UCSD-AML1 (cell line): ENCODE measurements around the gene RCAN2.

Experiments used
- DNase-seq: peaks from one replicate; lab custom pipeline; 2025; ENCODE audit not compliant: unreplicated experiment; lab: John Stamatoyannopoulos, UW

Gene RCAN2

DNA sequence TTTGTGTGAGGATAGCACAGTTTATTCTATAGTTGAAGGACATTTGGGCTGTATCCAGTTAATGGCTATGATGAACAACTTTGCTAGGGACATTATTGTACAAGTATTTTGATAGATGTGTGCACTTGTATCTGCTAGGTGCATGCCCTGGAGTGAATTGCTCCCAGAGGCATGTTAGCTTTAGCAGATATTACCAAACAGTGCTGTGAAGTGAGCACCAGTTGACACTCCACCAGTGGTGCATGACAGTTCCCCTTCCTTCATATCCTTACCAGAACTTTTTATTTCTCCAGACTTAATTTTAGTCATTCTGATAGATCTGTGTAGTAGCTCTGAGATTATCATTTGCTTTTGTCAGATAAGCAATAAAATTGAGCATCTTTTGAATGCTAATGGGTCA, 271.6 kb downstream of the RCAN2 start:
- no peak for DNase-seq

DNA sequence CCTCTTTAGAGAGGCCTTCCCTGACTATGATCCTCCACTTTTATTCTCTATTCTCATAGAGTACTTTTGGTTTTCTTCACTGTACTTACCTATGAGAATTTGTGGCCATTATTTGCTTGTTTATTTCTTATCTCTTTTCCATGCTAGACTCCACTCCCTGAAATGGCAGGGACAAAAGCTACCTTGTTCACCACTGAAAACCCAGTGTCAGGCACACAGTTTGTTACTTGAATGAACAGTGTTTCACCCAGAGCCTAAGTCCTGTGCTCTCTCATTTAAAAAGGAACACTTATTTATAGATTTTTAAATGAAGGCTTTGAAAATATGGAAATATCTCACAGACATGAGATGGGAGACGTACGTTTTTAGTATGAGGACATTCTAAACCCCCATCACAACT, 272.8 kb downstream of the RCAN2 start:
- DNase-seq, result no peak

DNA sequence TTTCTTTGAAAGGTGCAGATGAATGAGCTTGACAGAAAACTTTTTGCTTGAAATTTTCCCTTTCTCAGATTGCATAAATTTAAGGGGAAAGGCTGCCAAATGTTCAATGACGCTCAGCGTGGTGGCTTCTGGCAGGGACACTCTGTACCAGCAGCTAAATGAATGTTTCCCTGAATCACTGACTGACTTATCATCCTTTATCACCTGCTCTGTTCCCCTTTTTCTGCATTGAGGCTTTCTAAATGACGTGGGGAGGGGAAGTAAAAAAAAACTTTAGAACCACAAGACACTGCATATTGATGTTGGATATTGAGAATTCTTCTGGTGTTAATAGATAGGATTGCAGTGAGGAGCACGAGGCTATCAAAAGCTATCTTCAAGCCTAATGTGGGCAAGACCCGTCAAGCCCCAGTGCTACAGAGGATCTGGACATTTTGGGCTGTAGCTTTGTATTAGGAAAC, 273.5 kb downstream of the RCAN2 start:
- DNase-seq, result no peak

DNA sequence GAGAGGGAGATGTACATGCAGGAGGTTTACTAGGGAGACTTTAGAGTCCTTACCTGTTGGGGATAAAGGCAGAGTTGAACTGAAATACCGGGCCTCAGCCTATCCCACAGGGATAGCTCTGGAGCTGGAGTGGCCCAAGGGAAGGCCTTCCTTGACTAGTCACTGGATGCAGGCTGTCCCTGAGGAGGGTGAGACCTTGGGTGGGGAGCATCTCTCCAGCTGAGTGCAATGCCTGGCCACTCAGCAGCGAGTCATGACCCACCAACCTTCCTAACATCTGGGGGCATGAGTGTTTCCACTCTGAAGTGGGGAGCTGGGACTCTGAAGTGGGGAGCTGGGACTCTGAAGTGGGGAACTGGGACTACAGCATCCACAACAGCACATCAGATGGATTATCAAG, 274.4 kb downstream of the RCAN2 start:
- no peak for DNase-seq

DNA sequence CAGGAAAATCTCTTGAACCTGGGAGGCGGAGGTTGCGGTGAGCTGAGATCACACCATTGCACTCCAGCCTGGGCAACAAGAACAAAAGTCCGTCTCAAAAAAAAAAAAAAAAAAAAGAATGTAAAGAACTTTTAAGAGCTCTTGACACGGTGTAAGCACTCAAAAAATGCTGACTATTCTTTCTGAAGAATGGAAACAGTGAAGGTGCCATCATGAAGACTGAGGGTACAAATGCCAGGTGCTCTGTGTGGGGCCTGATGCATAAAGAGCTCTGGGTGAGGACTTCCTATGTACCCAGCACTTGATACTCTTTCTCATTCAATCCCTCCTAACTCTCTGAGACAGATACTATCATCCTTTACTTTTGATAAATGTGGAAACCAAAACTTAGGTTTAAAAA, 275.5 kb downstream of the RCAN2 start:
- DNase-seq, result no peak

DNA sequence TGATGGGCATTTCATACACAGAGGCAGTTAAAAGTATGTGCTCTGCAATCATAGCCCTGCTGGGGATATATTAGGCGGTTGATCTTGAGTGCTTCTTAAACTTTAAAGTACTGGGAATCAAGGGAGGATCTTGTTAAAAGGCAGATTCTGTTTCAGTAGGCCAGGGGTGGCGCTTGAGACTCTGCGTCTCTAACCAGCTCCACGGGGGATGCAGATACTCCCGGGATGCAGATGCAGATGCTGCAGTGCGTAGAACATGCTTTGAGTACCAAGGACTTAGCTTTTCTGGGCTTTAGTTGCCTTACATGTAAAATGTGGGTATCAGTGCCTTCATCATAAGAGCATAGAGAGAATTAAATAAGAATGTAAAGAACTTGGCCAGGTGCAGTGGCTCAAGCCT, 276.0 kb downstream of the RCAN2 start:
- no peak for DNase-seq

DNA sequence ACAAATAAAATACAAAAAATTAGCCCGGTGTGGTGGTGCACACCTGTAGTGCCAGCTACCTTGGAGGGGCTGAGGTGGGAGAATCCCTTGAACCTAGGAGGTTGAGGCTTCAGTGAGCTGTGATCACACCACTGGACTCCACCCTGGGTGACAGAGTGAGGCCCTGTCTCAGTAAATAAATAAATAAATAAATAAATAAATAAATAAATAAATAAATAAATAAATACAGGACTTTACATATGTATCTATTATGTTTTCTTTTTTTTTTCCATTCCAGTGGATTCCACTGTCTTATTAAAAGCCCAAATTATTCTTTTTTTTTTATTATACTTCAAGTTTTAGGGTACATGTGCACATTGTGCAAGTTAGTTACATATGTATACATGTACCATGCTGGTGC, 279.3 kb downstream of the RCAN2 start:
- no peak for DNase-seq

DNA sequence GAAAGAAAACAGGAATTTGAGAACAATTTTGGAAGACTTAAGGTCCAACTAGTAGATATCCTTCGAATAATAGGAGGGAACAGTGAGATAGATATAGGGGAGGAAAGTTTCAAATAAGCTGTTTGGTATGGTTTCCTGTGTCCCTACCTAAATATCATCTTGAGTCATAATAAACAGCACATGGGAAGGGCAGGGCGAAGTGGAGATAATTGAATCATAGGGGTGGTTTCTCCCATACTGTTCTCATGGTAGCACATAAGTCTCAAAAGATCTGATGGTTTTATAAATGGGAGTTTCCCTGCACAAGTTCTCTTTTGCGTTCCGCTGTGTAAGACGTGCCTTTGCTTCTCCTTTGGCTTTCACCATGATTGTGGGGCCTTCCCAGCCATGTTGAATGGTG, 281.0 kb downstream of the RCAN2 start:
- DNase-seq, result no peak

DNA sequence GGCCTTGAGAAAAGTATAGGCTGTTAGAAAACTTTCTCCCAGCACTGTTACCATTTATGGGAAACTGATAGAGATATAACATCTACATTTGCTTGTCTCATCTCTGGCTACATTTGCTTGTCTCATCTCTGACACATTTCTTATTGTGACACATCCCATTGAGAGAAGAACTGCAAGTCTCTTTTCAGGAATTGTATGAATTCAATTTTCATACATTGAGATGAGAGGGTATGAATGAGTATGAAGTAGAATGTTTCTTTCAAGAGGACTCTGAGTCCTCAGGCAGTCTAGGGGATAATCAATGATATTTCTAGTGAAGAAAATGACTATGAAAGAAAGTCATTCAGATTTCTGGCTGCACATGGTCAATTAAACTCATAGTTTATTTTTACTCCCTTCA, 282.9 kb downstream of the RCAN2 start:
- no peak for DNase-seq

DNA sequence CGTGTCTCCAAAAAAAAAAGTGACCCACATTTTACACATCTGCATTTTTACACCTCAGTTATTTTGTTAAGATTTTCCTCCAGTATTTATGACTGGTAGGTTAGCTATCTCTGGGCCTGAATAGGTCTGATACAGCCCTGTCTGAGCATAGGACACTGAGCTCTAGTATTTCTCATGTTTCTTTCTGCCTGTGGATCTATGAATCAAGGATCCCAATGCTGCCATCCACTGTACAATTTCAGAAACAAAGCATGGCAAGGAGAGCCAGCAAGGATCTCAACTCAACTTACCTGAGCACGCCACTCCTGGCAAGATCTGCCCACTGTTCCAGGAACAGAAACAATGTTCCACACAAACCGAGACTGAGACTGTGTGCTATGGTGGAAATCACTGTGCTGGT, 284.1 kb downstream of the RCAN2 start:
- no peak for DNase-seq

DNA sequence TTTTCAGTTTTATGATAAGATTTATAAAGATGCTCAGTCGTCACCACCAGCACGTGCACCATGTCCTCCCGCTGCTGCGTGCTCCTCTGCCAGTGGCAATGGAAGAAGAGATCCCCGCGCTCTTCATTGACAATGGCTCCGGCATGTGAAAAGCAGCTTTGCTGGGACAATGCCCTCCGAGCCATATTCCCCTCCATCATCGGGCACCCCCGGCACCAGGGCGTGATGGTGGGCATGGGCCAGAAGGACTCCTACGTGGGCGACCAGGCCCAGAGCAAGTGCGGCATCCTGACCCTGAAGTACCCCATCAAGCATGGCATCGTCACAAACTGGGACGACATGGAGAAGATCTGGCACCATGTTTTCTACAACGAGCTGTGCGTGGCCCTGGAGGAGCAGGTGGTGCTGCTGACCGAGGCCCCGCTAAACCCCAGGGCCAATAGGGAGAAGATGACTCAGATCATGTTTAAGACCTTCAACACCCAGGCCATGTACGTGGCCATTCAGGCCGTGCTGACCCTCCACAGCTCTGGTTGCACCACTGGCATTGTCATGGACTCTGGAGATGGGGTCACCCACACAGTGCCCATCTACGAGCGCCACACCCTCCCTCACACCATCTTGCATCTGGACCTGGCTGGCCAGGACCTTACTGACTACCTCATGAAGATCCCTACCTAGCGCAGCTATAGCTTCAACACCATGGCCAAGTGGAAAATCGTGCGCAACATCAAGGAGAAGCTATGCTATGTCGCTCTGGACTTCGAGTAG, 286.2 kb downstream of the RCAN2 start:
- no peak for DNase-seq

DNA sequence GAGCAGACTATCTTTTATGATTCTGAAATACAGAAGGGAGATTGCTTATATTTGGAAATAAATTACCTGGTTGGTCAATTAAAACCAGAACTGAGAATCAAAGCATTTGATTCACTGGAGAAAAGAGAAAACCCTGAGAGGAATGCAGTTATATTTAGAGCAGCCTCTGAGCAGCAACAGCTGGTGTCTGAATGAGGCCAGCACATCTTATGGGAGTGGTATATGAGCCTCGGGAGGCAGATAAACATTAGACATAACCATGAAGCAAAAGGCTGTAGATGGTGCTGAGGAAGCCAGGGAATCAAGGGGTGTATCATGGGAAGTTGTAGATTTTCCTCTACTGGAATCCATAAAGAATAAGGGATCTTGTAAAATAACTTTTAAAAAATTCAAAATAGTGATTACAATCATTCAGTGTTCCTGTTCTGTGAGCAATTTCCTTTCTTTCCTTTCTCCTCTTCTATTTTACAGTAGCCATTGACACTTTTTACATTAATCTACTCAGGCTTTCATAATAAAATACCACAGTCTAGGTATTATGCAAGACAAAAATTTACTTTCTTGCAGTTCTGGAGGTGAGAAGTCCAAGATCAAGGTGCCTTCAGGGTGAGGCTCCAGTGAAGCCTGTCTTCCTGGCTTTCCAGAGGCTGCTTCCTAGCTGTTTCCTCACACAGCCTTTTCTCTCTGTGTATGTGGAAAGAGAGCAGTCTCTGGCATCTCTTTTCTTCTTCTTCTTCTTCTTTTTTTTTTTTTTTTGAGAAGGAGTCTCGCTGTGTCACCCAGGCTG, 287.7 kb downstream of the RCAN2 start:
- DNase-seq, result no peak

DNA sequence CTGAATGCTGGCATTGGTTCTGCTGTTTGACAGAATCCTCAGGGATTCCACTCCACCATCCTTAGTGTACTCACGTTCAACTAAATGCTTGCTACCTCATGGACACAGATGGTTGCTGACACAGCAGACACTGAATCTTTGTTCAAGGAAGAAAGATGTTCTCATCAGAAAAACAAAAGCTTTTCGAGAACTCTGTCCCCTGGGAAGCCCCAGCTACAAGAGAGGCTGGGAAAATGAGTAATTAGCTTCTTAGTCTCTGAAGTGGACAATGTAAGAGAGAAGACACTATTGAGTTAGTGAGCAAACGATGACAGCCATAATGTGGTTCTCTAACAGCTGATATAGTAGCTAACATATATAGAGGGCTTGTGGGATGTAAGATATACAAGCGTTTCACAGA, 289.5 kb downstream of the RCAN2 start:
- DNase-seq, result no peak

DNA sequence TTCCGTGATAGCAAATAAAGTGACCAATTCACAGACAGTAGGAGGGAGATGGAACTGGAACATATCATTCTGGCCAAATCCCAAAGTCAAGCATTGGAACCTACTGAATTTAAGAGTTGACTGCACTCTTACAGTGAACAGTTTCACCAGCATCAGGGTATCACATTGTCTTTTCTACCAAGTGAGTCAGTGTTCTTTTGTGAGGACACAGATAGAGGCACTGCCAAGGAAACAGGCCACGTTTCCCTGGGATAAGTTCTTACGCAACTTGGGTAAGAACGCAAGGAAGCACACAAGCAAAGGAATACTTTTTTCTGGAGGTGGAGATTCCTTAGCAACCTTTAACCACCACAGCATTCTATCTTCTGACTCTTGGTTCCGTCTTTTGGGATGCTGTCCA, 291.9 kb downstream of the RCAN2 start:
- DNase-seq, result no peak

DNA sequence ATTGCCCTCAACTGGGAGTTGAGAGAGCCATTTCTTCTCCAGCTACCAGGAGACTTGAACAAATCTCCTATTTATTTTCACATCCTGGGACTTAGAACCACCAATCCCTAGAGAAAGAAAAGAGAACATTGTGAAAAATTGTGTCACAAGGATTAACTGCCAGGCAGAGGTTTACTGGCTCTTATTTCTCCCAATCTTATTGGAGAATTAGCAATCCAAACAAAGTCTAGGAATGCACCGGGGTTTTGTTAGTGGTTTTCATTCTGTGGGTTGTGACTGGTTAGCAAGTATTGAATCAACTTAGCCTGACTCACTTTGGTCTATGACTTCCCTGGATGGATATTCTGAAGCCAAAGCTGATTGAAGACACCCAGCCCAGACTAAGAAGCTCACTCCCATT, 299.3 kb downstream of the RCAN2 start:
- no peak for DNase-seq

DNA sequence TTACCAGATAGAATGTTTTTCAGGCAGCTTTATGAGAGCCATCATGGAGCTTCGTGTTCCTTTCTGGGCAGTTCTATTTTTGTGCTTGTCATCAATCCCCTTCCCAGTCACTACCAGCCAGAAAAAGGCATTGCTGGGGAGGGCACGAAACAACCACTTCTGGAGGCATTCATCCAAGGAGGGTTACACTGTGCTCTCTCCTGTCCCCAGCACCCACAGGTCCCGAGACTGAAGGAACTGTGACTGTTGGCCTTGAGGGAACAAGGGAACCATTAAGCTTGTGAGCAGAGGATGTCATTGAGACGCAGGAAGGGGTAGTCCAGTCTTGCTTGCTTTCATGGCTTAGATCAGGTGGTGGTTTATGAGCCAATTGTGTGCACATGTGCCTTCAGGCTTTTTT, 300.4 kb downstream of the RCAN2 start:
- DNase-seq, result no peak

DNA sequence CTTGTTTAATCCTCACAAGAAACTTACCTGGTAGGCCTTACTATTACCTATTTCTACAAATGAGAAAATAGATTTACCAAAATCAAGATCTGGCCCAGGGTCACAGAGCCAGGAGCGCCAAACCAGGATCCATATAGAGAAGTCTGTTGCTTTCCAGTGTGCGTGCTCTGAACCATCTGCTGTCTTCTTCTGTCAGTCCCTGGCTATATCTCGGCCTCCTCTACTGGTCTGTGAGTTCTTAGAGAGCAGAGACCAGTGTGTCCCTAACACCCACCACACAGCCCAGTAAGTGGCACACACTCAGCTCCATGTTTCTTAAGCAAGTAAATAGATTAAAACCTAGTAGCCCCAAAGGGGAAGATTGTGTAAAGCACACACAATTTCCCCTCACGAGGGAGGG, 301.5 kb downstream of the RCAN2 start:
- DNase-seq, result no peak

DNA sequence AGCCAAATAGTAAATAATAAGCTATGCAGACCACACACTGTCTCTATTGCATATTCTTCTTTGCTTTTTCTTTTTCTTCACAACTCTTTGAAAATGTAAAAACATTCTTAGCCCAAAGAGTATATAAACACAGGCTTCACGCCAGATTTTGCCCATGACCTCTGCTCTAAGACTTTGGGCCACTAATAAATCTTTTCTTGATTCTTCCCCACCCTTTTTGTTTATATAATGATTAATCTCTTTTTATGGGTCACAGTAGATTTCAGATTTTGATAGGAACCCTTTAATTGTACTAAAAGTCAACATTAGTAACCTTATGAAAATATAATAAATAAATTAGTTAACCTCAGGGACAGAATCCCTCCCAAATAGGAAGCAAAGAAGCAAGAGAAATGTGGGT, 304.7 kb downstream of the RCAN2 start:
- DNase-seq, result no peak

DNA sequence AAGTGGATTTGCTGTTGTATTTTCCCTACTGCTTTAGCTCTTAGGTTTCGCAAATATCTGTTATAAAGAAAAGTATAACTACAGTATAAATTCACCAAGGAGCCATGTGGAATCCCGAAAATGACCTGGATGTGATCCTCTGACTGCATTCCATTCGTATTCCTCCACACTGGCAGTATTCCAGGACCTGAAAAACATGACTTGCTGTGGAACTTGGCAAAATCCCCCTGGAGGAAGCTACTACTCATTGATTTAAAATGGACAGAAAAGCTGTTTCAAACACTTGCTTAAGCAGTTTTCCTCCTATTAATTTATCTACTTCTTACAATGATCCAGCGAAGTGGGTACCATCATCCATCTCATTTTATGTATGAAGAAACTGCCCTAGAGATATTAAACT, 307.1 kb downstream of the RCAN2 start:
- no peak for DNase-seq

DNA sequence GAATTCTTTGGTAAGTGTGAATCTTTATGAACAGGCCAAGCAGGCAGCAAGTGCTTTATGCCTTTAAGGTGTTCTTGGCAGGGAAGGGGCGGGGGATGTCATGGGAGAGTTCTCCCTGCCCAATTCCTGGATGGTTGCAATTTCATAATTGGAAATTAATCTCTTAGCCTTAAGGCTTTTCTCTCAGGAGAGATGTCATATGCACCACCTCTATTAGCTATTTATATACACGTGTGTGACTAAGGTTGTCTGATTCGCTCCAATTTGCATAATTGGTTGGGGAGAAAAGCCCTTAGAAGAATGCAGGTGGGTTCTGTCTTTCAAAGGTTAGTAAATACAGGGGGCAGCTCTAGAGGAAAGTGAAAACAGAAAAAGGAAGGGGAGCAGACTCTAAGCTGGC, 315.3 kb downstream of the RCAN2 start:
- no peak for DNase-seq

DNA sequence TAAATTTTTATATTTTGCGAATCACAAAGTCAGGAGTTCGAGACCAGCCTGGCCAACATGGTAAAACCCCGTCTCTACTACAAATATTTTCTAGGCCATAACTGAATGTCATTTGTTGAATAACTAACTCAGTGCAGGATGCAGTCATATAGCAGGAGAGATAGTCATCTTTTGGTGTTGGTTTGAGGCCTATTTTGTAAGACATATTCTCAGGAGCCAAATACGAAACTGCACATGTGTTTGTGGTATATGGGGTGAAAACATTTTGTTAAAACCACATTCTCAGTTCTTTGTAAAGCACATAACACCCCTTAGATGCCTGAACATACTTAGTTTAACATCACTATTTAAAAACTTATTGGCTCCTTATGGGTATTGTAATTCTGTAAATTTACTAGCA, 315.8 kb downstream of the RCAN2 start:
- no peak for DNase-seq

DNA sequence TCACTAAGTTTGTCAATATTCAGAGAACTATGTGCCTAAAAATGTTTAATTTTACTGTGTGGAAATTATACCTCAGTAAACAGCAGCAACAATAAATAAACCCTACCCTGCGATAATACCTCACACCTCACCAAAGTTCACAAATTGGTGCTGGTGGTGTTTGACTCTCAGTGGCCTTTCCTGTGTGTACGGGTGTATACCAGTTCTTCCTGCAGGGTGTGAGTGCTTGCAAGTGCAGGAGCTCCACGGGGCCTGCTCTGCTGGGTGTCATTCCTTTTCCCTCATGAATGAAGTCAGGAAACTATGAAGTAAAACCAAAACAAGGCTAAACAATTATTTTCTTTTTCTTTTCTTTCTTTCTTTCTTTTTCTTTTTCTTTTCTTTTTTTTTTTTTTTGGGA, 316.3 kb downstream of the RCAN2 start:
- DNase-seq, result no peak

DNA sequence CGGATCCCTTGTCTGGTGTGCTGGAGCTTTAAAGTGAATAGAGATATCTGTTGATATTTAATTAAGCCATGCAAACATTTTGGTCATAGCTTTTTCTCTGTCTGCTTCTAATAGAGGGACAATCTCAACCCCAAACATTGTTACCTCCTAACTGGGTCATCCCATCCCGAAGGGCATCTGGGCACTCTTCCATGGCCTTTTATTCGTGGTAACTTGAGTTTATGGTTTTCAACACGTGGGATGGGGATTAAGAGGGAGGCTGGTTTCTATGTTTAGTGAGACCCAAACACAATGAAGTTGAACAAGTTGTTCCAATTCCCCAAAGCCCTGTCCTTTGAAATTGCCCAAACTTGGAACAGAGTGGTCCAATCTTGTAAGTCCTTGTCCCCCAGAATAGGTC, 319.1 kb downstream of the RCAN2 start:
- no peak for DNase-seq
